Gastroesophageal sphincter (tissue), 4 donors: Measurements from ENCODE around the gene TMEM178B. TPM values are rescaled to one million over a fixed set of nuclear protein-coding genes. Genes with fewer than 3 reads are reported as not detected.
A peak's percentile ranks its signal among the peaks of the same experiment; 100 is the strongest.

ENCODE experiments used
- ATAC-seq: fragments of 150-250 bp; one replicate; pipeline ENCODE4 v1.9.1; 2016; ENCODE audit warnings: mild to moderate bottlenecking, moderate library complexity
- H3K27ac ChIP-seq, 4 donors: fragments of 200-600 bp; sonication (generic) in 3 of 4; 1 replicate in 3 of 4; 2 replicates in 1 of 4; pipeline ENCODE4 v1.5.1; 2016 to 2019
- H3K27me3 ChIP-seq: fragments of 200-600 bp; sonication (generic); one replicate; pipeline ENCODE4 v1.5.1; 2019
- H3K36me3 ChIP-seq, 2 donors: fragments of 200-600 bp; sonication (generic); one replicate each; pipeline ENCODE4 v1.5.1; 2019; ENCODE audit warnings: control low read depth in 1 of 2
- H3K4me1 ChIP-seq, 3 donors: fragments of 200-600 bp; sonication (generic); 1 replicate in 2 of 3; 2 replicates in 1 of 3; pipeline ENCODE4 v1.5.1; 2016 to 2019; ENCODE audit warnings: control low read depth in 2 of 3
- H3K4me3 ChIP-seq, 2 donors: fragments of 200-600 bp; sonication (generic); one replicate each; pipeline ENCODE4 v1.5.1; 2019; ENCODE audit warnings: mild to moderate bottlenecking in 1 of 2, moderate library complexity in 1 of 2
- H3K9me3 ChIP-seq, 3 donors: fragments of 200-600 bp; sonication (generic); one replicate each; pipeline ENCODE4 v1.5.1; 2017 to 2019; ENCODE audit warnings: control low read depth in 2 of 3
- EP300 ChIP-seq: sonication (generic); formaldehyde crosslinking; IDR thresholded peaks from one replicate; pipeline ENCODE4 v1.6.1; 2017; ENCODE audit warnings: antibody characterized with exemption, mild to moderate bottlenecking
- POLR2A ChIP-seq, 2 donors: fragments of 450-650 bp; IDR thresholded peaks; one replicate each; pipeline ENCODE4 v1.6.1; 2017; ENCODE audit warnings: antibody characterized with exemption in 2 of 2, mild to moderate bottlenecking in 2 of 2, moderate library complexity in 1 of 2
- POLR2AphosphoS5 ChIP-seq: sonication (generic); formaldehyde crosslinking; IDR thresholded peaks from one replicate; pipeline ENCODE4 v1.6.1; 2017; ENCODE audit warnings: antibody characterized with exemption
- WGBS, 2 donors: methylation state at CpG; one replicate each; pipeline ENCODE4 v1.1.5; 2018; ENCODE audit warnings: low coverage in 1 of 2; 5-methylcytosine and 5-hydroxymethylcytosine counted together
- total RNA-seq, 4 donors: library from RNA; depleted of rRNA; stranded (reverse); fragments of >200 nt; gene quantifications; one replicate each; pipeline ENCODE4 v1.1.0, GENCODE V29; 2016
- TF ChIP-seq, protein P1 (sequence below), 4 experiments: fragments of 200-600 bp in 2 of 4; fragments of 450-650 bp in 2 of 4; sonication (generic) in 1 of 4; IDR thresholded peaks; one replicate each; pipeline ENCODE4 v1.5.1; 2017 to 2019; ENCODE audit warnings: antibody characterized with exemption in 4 of 4, mild to moderate bottlenecking in 2 of 4, moderate library complexity in 2 of 4

TMEM178B gene
- total RNA-seq, 4 donors from 2014 or later, result 0.62 to 1.4 (median 1.0) TPM

DNA sequence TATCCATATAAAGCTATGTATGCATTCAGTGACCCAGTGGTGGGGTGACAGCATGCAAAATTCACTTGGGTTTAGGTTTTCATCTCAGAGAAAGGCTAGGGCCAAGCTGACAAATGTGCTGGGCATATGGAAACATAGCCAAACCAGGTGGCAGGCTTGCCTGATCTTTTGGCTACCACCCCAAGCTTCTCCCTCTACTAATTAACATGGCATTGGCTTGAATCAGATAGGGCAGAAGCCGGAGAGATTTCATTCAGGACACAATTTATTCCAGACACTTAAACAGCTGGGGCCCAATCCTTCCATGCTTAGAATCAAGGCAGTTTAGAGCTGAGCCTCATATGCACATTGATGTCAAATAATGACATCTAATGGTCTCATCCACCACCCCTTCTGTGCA is 381.9 kb downstream of the TMEM178B start:
- no peaks in the 10 kb centered on the region for H3K27me3 ChIP-seq
- H3K36me3 ChIP-seq, result no peaks in the 10 kb centered on the region
- 70 to 100% methylated on average over 1 of the region's 1 CpG for WGBS, 2 donors
- H3K4me3 ChIP-seq, result no peak overlapping the region
- no peaks in the 10 kb centered on the region for H3K4me1 ChIP-seq
- H3K27ac ChIP-seq, result no peak overlapping the region
- TF ChIP-seq POLR2A (IDR thresholded peaks at IDR 0.05), result no peak
- no peak for TF ChIP-seq POLR2AphosphoS5
- no peak for TF ChIP-seq EP300
- TF ChIP-seq, protein P1, sequence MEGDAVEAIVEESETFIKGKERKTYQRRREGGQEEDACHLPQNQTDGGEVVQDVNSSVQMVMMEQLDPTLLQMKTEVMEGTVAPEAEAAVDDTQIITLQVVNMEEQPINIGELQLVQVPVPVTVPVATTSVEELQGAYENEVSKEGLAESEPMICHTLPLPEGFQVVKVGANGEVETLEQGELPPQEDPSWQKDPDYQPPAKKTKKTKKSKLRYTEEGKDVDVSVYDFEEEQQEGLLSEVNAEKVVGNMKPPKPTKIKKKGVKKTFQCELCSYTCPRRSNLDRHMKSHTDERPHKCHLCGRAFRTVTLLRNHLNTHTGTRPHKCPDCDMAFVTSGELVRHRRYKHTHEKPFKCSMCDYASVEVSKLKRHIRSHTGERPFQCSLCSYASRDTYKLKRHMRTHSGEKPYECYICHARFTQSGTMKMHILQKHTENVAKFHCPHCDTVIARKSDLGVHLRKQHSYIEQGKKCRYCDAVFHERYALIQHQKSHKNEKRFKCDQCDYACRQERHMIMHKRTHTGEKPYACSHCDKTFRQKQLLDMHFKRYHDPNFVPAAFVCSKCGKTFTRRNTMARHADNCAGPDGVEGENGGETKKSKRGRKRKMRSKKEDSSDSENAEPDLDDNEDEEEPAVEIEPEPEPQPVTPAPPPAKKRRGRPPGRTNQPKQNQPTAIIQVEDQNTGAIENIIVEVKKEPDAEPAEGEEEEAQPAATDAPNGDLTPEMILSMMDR (IDR thresholded peaks at IDR 0.05), result no peak
- no peak for ATAC-seq
- H3K9me3 ChIP-seq, result no peaks in the 10 kb centered on the region

DNA sequence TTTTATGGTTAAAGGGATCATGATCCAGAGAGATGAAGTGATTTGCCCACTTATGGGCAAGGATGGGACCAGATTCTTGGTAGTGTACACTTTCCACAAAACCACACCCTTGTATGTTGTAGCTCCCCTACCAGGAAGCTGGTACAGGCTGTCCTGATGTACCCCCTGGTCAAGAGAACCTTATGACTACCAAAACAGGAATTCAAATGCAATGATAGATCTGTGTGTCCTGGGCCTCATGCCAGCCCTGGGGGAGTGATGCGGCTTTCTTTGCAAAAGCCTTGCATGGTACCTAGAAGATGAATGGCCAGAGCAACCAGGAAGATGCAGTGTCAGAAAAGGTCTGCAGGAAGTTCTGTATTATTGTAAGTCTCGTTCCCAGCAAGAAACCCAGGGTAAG is 382.4 kb downstream of the TMEM178B start:
- no peak for ATAC-seq

DNA sequence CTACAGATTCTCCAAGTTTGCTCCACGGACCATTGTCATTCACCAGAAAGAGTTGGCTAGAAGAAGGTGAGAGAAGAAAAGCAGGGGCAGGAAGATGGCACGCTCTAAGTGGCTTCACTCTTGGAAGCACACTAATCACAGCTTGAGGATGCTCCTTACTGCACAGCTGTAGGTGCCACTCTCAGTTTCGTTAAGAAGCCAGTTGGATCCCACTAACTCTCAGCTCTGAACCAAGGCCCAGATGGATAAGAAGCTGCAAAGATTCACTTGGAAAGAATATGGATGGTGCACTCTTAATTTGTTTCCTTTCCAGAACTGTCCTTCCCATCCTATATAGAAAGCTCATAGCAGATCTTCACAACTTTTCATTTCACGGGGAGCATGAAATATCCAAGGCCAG is 382.8 kb downstream of the TMEM178B start:
- Histone ChIP-seq H3K9me3 (no peaks in the 10 kb centered on the region), H3K36me3 (no peaks in the 10 kb centered on the region), H3K4me1 (peaks cover 0 to 5% (median 0%) of the 10 kb centered on the region in 3 donors), H3K4me3 (no peak overlapping the region), H3K27me3 (no peaks in the 10 kb centered on the region), H3K27ac (no peak overlapping the region)
- 67 to 83% methylated on average over 2 to 4 of the region's 4 CpGs for WGBS, 2 donors
- no peak for ATAC-seq
- TF ChIP-seq, protein P1 (IDR thresholded peaks at IDR 0.05), result no peak
- TF ChIP-seq POLR2AphosphoS5, result no peak
- TF ChIP-seq EP300, result no peak
- TF ChIP-seq POLR2A (IDR thresholded peaks at IDR 0.05), result no peak

More for the DNA sequence above, 382.4 kb downstream of the TMEM178B start:
- no peaks in the 10 kb centered on the region for H3K27me3 ChIP-seq
- H3K4me3 ChIP-seq, result no peak overlapping the region
- H3K4me1 ChIP-seq, result peaks cover 0 to 3% (median 0%) of the 10 kb centered on the region in 3 donors
- no peak overlapping the region for H3K27ac ChIP-seq
- 100% methylated on average over 1 of the region's 2 CpGs; no CpG with 5 or more reads in 1 of the 2 donors for WGBS, 2 donors
- no peaks in the 10 kb centered on the region for H3K9me3 ChIP-seq
- no peak for TF ChIP-seq EP300
- no peak for TF ChIP-seq POLR2A (IDR thresholded peaks at IDR 0.05)
- TF ChIP-seq, protein P1 (IDR thresholded peaks at IDR 0.05), result no peak
- no peak for TF ChIP-seq POLR2AphosphoS5
- no peaks in the 10 kb centered on the region for H3K36me3 ChIP-seq

DNA sequence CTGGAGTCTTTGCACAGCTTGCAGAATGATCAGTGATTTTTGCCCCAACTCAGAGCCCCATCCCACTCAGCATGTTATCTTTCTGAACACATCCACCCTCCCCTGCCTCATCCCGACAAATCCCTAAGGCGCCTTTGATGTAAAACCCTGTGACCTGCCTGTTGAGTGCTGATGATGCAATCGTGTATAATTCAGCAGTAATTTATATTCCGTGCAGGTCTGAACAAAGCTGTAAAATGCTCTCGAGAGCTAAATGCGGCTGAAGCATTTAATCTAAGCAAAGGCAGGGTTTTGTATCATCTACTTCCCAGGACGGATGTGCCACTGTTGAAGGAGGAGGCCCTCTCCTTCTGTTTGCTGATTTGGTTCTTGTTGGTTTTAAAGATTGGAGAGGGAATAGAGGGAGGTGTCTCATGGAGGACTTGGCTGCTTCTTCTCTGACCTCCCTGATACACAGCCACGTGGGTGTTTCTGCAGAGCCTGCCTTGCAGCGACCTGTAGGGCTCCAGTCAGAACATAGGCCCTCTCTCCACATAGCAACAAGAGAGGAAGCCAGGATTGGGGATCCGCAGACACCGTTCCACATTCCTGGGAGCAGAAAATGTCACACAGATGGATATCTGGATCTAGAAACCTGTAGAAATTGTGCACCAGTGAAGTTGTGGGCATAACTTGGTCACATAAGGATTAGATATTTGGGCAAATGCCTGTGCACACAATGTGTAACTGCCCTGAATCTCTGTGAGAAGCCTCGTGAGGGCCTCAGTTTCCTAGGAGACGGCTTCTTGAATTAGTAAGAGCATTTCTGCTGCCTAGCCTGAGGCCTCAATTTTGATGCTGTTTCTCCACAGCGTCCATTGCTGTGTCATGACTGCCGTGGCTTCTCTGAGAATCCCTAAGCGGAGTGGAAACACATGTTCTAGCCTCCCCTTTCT is 387.2 kb downstream of the TMEM178B start:
- TF ChIP-seq POLR2AphosphoS5 (no peak), POLR2A (IDR thresholded peaks at IDR 0.05) (no peak), EP300 (no peak)
- TF ChIP-seq, protein P1 (IDR thresholded peaks at IDR 0.05), result no peak
- WGBS, 2 donors, result 44 to 48% methylated on average over 7 to 8 of the region's 16 CpGs
- no peak overlapping the region for H3K27ac ChIP-seq
- H3K27me3 ChIP-seq, result no peaks in the 10 kb centered on the region
- H3K4me1 ChIP-seq, result peaks cover 0 to 5% (median 0%) of the 10 kb centered on the region in 3 donors
- peak; percentile 30 for ATAC-seq
- H3K4me3 ChIP-seq, result no peak overlapping the region
- H3K36me3 ChIP-seq, result no peaks in the 10 kb centered on the region
- H3K9me3 ChIP-seq, result no peaks in the 10 kb centered on the region

DNA sequence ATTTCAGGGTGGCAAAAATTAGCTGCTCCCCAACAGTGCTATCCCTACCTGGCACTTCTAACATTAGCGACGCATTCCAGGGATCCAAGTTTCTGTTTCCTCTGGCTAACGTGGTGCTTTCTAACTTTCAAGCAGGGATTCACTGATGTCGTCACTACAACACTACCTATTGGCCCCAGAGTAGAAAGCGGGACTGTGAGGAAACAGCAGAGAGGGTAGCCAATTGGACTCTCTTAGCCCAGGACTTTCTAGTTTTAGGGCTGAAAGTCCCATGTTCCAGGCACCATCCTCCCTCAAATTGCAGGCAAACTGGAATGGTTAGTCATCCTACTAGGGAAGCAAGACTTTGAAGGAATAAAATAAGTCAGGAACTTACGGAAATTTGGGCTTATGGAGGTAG is 388.1 kb downstream of the TMEM178B start:
- Histone ChIP-seq H3K9me3 (no peaks in the 10 kb centered on the region), H3K4me3 (no peak overlapping the region), H3K27ac (no peak overlapping the region), H3K36me3 (no peaks in the 10 kb centered on the region), H3K27me3 (no peaks in the 10 kb centered on the region), H3K4me1 (peaks cover 0 to 5% (median 0%) of the 10 kb centered on the region in 3 donors)
- 75 to 85% methylated on average over 5 to 6 of the region's 6 CpGs for WGBS, 2 donors
- no peak for ATAC-seq
- TF ChIP-seq EP300, result no peak
- TF ChIP-seq POLR2AphosphoS5, result no peak
- no peak for TF ChIP-seq POLR2A (IDR thresholded peaks at IDR 0.05)
- TF ChIP-seq, protein P1 (IDR thresholded peaks at IDR 0.05), result no peak
